Measurements from ENCODE around the gene TGM1.

- no peak for TF ChIP-seq EP300 (IDR thresholded peaks at IDR 0.05)
- TF ChIP-seq, protein P1, sequence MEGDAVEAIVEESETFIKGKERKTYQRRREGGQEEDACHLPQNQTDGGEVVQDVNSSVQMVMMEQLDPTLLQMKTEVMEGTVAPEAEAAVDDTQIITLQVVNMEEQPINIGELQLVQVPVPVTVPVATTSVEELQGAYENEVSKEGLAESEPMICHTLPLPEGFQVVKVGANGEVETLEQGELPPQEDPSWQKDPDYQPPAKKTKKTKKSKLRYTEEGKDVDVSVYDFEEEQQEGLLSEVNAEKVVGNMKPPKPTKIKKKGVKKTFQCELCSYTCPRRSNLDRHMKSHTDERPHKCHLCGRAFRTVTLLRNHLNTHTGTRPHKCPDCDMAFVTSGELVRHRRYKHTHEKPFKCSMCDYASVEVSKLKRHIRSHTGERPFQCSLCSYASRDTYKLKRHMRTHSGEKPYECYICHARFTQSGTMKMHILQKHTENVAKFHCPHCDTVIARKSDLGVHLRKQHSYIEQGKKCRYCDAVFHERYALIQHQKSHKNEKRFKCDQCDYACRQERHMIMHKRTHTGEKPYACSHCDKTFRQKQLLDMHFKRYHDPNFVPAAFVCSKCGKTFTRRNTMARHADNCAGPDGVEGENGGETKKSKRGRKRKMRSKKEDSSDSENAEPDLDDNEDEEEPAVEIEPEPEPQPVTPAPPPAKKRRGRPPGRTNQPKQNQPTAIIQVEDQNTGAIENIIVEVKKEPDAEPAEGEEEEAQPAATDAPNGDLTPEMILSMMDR (IDR thresholded peaks at IDR 0.05) = no peak
Measured at GRCh38 chr14:24286996-24287395, 24.0 kb upstream of the TGM1 start.
